Measurements from ENCODE around the gene COQ5. TPM values are rescaled to one million over a fixed set of nuclear protein-coding genes. Genes with fewer than 3 reads are reported as not detected.

Gene COQ5
- total RNA-seq, 1 experiment from 2014 or later: 32.2 TPM

- no peak for TF ChIP-seq EZH2 (IDR thresholded peaks at IDR 0.05; ENCODE audit: low read depth)
- no peak for TF ChIP-seq CTCF (conservative IDR thresholded peaks at IDR 0.05)
- POLR2A ChIA-PET (ENCODE audit: unreplicated experiment): no interaction called here
- Histone ChIP-seq H3K27ac (no peak overlapping the region), H4K20me1 (ENCODE audit: insufficient read depth) (peaks cover 6% of the 10 kb centered on the region; the same call in 1 of the 2 replicates), H3K9me2 (ENCODE audit: insufficient read depth) (no peaks in the 10 kb centered on the region), H3K4me1 (replicated peaks; ENCODE audit: insufficient read depth) (no peaks in the 10 kb centered on the region), H3K27me3 (ENCODE audit: insufficient read depth, low read depth) (no peaks in the 10 kb centered on the region), H3K79me2 (ENCODE audit: low read depth) (no peaks in the 10 kb centered on the region), H3F3A (ENCODE audit: insufficient read depth, low read depth) (peaks cover 6% of the 10 kb centered on the region; the same call in 1 of the 2 replicates), H3K4me3 (no peak overlapping the region), H3K9me3 (ENCODE audit: insufficient read depth, low read depth) (no peaks in the 10 kb centered on the region), H2AFZ (no peak overlapping the region), H3K36me3 (ENCODE audit: low read depth) (peaks cover 21% of the 10 kb centered on the region), H3K4me2 (no peak overlapping the region)
- intact Hi-C loops (cut with micrococcal nuclease; ENCODE audit: unreplicated experiment): no loop called here
- CTCF ChIA-PET: no interaction called here
- BruUV-seq (replicated peaks): no TSS peak
- DNase-seq: no peak
Measured at GRCh38 chr12:120571299-120571698, 42.3 kb upstream of the COQ5 start.

DNA sequence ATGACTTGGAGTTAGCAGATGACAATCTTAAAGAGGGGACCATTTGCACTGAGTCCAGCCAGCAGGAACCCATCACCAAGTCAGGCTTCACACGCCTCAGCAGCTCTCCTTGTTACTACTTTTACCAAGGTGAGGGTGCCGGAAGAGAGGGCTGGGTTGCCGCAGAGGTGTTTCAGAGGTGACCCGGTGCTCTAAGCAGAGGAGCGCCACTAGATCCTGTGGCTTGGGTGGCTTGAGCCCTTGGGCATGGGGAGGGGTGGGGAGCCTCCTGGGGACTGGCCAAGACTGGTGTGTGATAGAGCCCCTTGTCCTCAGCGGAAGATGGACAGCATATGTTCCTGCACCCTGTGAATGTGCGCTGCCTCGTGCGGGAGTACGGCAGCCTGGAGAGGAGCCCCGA, 34.5 kb upstream of the COQ5 start:
- intact Hi-C loops (cut with micrococcal nuclease; ENCODE audit: unreplicated experiment): no loop called here
- no peaks in the 10 kb centered on the region for H3K9me3 ChIP-seq (ENCODE audit: insufficient read depth, low read depth)
- H3K4me3 ChIP-seq: no peak overlapping the region
- H3K27ac ChIP-seq: no peak overlapping the region
- no peak overlapping the region for H2AFZ ChIP-seq
- peaks cover 31% of the 10 kb centered on the region for H3K36me3 ChIP-seq (ENCODE audit: low read depth)
- ChIA-PET CTCF (interaction anchor here (0.6 kb wide), 1 partner anchor 936 kb away, joined by 9 read pairs; no protein-coding TSS in a partner anchor), POLR2A (ENCODE audit: unreplicated experiment) (no interaction called here)
- H3K4me1 ChIP-seq (replicated peaks; ENCODE audit: insufficient read depth): no peaks in the 10 kb centered on the region
- BruUV-seq (replicated peaks): no TSS peak
- H4K20me1 ChIP-seq (ENCODE audit: insufficient read depth): 0 out of 2 replicates have a peak, but pooled peaks cover 9% of the 10 kb centered on the region
- H3K79me2 ChIP-seq (ENCODE audit: low read depth): no peaks in the 10 kb centered on the region
- no peak for DNase-seq
- H3F3A ChIP-seq (ENCODE audit: insufficient read depth, low read depth): no peaks in the 10 kb centered on the region
- no peak overlapping the region for H3K4me2 ChIP-seq
- TF ChIP-seq EZH2 (IDR thresholded peaks at IDR 0.05; ENCODE audit: low read depth): no peak
- no peak for TF ChIP-seq CTCF (conservative IDR thresholded peaks at IDR 0.05)
- H3K9me2 ChIP-seq (ENCODE audit: insufficient read depth): no peaks in the 10 kb centered on the region
- no peaks in the 10 kb centered on the region for H3K27me3 ChIP-seq (ENCODE audit: insufficient read depth, low read depth)

GRCh38 chr12:120562906-120563305, 33.9 kb upstream of the COQ5 start:
- intact Hi-C loops (cut with micrococcal nuclease; ENCODE audit: unreplicated experiment): no loop called here
- Histone ChIP-seq H3K9me3 (ENCODE audit: insufficient read depth, low read depth) (no peaks in the 10 kb centered on the region), H3F3A (ENCODE audit: insufficient read depth, low read depth) (no peaks in the 10 kb centered on the region), H3K27me3 (ENCODE audit: insufficient read depth, low read depth) (no peaks in the 10 kb centered on the region), H3K27ac (no peak overlapping the region), H3K4me2 (no peak overlapping the region), H3K9me2 (ENCODE audit: insufficient read depth) (no peaks in the 10 kb centered on the region), H2AFZ (no peak overlapping the region), H3K4me1 (replicated peaks; ENCODE audit: insufficient read depth) (no peaks in the 10 kb centered on the region), H4K20me1 (ENCODE audit: insufficient read depth) (0 out of 2 replicates have a peak, but pooled peaks cover 9% of the 10 kb centered on the region), H3K4me3 (no peak overlapping the region), H3K79me2 (ENCODE audit: low read depth) (no peaks in the 10 kb centered on the region), H3K36me3 (ENCODE audit: low read depth) (peaks cover 33% of the 10 kb centered on the region)
- TF ChIP-seq EZH2 (IDR thresholded peaks at IDR 0.05; ENCODE audit: low read depth) (no peak), CTCF (conservative IDR thresholded peaks at IDR 0.05) (no peak)
- no peak for DNase-seq
- ChIA-PET POLR2A (ENCODE audit: unreplicated experiment) (no interaction called here), CTCF (interaction anchor here (0.6 kb wide), 1 partner anchor 936 kb away, joined by 9 read pairs; no protein-coding TSS in a partner anchor)
- no TSS peak for BruUV-seq (replicated peaks)

Measured in PC-9 (cell line).